ENCODE data around the gene UTS2R.

DNA sequence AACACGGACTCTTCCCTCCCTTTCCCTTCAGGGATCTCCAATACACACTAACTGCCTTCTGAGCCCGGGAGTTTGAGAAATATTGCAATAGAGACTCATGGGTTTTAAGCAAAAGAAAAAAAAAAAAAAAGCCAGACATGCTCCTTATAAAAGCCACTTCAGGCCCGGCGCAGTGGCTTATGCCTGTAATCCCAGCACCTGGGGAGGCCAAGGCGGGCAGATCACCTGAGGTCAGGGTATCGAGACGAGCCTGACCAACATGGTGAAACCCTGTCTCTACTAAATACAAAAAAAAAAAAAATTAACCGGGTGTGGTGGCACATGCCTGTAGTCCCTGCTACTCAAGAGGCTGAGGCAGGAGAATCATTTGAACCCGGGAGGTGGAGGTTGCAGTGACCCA, 44.2 kb downstream of the UTS2R start:
- TF ChIP-seq, protein P1, sequence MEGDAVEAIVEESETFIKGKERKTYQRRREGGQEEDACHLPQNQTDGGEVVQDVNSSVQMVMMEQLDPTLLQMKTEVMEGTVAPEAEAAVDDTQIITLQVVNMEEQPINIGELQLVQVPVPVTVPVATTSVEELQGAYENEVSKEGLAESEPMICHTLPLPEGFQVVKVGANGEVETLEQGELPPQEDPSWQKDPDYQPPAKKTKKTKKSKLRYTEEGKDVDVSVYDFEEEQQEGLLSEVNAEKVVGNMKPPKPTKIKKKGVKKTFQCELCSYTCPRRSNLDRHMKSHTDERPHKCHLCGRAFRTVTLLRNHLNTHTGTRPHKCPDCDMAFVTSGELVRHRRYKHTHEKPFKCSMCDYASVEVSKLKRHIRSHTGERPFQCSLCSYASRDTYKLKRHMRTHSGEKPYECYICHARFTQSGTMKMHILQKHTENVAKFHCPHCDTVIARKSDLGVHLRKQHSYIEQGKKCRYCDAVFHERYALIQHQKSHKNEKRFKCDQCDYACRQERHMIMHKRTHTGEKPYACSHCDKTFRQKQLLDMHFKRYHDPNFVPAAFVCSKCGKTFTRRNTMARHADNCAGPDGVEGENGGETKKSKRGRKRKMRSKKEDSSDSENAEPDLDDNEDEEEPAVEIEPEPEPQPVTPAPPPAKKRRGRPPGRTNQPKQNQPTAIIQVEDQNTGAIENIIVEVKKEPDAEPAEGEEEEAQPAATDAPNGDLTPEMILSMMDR (IDR thresholded peaks at IDR 0.05; ENCODE audit: insufficient read depth, low read length) = no peak
- no peak for TF ChIP-seq POLR2AphosphoS5 (IDR thresholded peaks at IDR 0.05; ENCODE audit: low read depth)

Measured in HL-60 (cell line).